IMR-90 (cell line): Measurements from ENCODE around the gene HERC4. TPM values are rescaled to one million over a fixed set of nuclear protein-coding genes. Genes with fewer than 3 reads are reported as not detected.
A peak's percentile ranks its signal among the peaks of the same experiment; 100 is the strongest.

Source experiments
- ATAC-seq: fragments of 200-7000 bp; cut with Tn5 transposase; 2 replicates; pipeline ENCODE4 v1.9.1; 2020; ENCODE audit warnings: low read depth, mild to moderate bottlenecking, moderate library complexity
- BruUV-seq: library from RNA; stranded (reverse); fragments of 400-500 nt; replicated peaks from 2 replicates; lab custom pipeline; 2021; lab: Mats Ljungman, UMichigan
- CTCF ChIA-PET: fragments of 300-600 bp; formaldehyde crosslinking; extraction: SDS; loops from one replicate; lab custom pipeline; 2021; ENCODE audit warnings: antibody characterized with exemption; lab: Yijun Ruan, JAX
- POLR2A ChIA-PET: fragments of 300-600 bp; sonication (Branson Sonifier 250); formaldehyde crosslinking; loops from one replicate; lab custom pipeline; 2022; ENCODE audit warnings: antibody characterized with exemption; ENCODE audit not compliant: unreplicated experiment; lab: Charles Lee
- DNase-seq: peaks from one replicate; pipeline ENCODE4 v3.0.0; 2013
- H2AFZ ChIP-seq: replicated peaks from 2 replicates; pipeline ENCODE3; 2013; ENCODE audit warnings: low read length, mild to moderate bottlenecking; ENCODE audit not compliant: poor library complexity
- H2AK5ac ChIP-seq: 2 replicates; pipeline ENCODE4 v1.6.1; 2013; ENCODE audit warnings: low read depth, low read length, inconsistent platforms
- H2AK9ac ChIP-seq: replicated peaks from 2 replicates; pipeline ENCODE3; 2013; ENCODE audit warnings: mild to moderate bottlenecking, low read depth, low read length, moderate library complexity; ENCODE audit not compliant: poor library complexity
- H2BK120ac ChIP-seq: 2 replicates; pipeline ENCODE4 v1.6.1; 2013; ENCODE audit warnings: low read depth, low read length, inconsistent platforms
- H2BK15ac ChIP-seq: 3 replicates; pipeline ENCODE4 v1.6.1; 2013; ENCODE audit warnings: low read depth, low read length, inconsistent platforms
- H2BK20ac ChIP-seq: 2 replicates; pipeline ENCODE4 v1.6.1; 2013; ENCODE audit warnings: low read depth, mild to moderate bottlenecking, inconsistent platforms, low read length, moderate library complexity
- H2BK5ac ChIP-seq: 2 replicates; pipeline ENCODE4 v1.6.1; 2013; ENCODE audit warnings: mild to moderate bottlenecking, low read depth, low read length, inconsistent platforms; ENCODE audit not compliant: poor library complexity, severe bottlenecking
- H3K14ac ChIP-seq: replicated peaks from 2 replicates; pipeline ENCODE4 v1.6.1; 2013; ENCODE audit warnings: low read depth, low read length, inconsistent platforms
- H3K18ac ChIP-seq: 2 replicates; pipeline ENCODE4 v1.6.1; 2013; ENCODE audit warnings: low read depth, low read length, control low read depth
- H3K23ac ChIP-seq: 2 replicates; pipeline ENCODE4 v1.6.1; 2013; ENCODE audit warnings: low read depth, low read length, inconsistent platforms
- H3K27ac ChIP-seq: 2 replicates; pipeline ENCODE4 v1.5.1; 2013; ENCODE audit warnings: mild to moderate bottlenecking, control low read depth, low read length; ENCODE audit not compliant: insufficient read depth
- H3K27me3 ChIP-seq: 2 replicates; pipeline ENCODE4 v1.6.1; 2013; ENCODE audit warnings: low read length; ENCODE audit not compliant: control insufficient read depth, insufficient read depth
- H3K36me3 ChIP-seq: 2 replicates; pipeline ENCODE4 v1.6.1; 2013; ENCODE audit warnings: low read length, mixed read lengths; ENCODE audit not compliant: control insufficient read depth, insufficient read depth
- H3K4ac ChIP-seq: 2 replicates; pipeline ENCODE4 v1.6.1; 2013; ENCODE audit warnings: low read depth, low read length, inconsistent platforms
- H3K4me1 ChIP-seq: 2 replicates; pipeline ENCODE4 v1.6.1; 2013; ENCODE audit warnings: low read length, mixed read lengths; ENCODE audit not compliant: control insufficient read depth, insufficient read depth
- H3K4me2 ChIP-seq: 2 replicates; pipeline ENCODE4 v1.6.1; 2013; ENCODE audit warnings: low read depth, mild to moderate bottlenecking, control low read depth, low read length, moderate library complexity
- H3K4me3 ChIP-seq: 2 replicates; pipeline ENCODE4 v1.5.1; 2013; ENCODE audit warnings: low read depth, mild to moderate bottlenecking, control low read depth, low read length, moderate library complexity; ENCODE audit not compliant: insufficient read depth
- H3K56ac ChIP-seq: 2 replicates; pipeline ENCODE4 v1.6.1; 2013; ENCODE audit warnings: low read length, inconsistent platforms; ENCODE audit not compliant: insufficient read depth; ENCODE audit errors: extremely low read depth
- H3K79me1 ChIP-seq, 2 experiments: 2 replicates each; pipeline ENCODE4 v1.6.1; 2013; ENCODE audit warnings: low read length in 2 of 2, inconsistent platforms in 1 of 2, low read depth in 1 of 2
- H3K9ac ChIP-seq: 2 replicates; pipeline ENCODE4 v1.6.1; 2013; ENCODE audit warnings: low read depth, low read length, control low read depth
- H3K9me1 ChIP-seq: 2 replicates; pipeline ENCODE4 v1.6.1; 2013; ENCODE audit warnings: low read length, inconsistent platforms; ENCODE audit not compliant: insufficient read depth
- H3K9me3 ChIP-seq: 2 replicates; pipeline ENCODE4 v1.6.1; 2013; ENCODE audit warnings: low read length; ENCODE audit not compliant: control insufficient read depth, insufficient read depth
- H4K20me1 ChIP-seq: 2 replicates; pipeline ENCODE4 v1.6.1; 2013; ENCODE audit warnings: low read length, inconsistent platforms; ENCODE audit not compliant: insufficient read depth
- H4K5ac ChIP-seq: 2 replicates; pipeline ENCODE4 v1.6.1; 2013; ENCODE audit warnings: mild to moderate bottlenecking, low read depth, low read length, control low read depth
- H4K8ac ChIP-seq, 2 experiments: 2 replicates each; pipeline ENCODE4 v1.6.1; 2013; ENCODE audit warnings: low read depth in 2 of 2, low read length in 2 of 2, control low read depth in 1 of 2, inconsistent platforms in 1 of 2
- H4K91ac ChIP-seq: 2 replicates; pipeline ENCODE4 v1.6.1; 2013; ENCODE audit warnings: low read depth, low read length, inconsistent platforms; ENCODE audit not compliant: insufficient read depth
- POLR2A ChIP-seq: IDR thresholded peaks from 2 replicates; pipeline ENCODE4 v1.6.1; 2012; ENCODE audit warnings: mild to moderate bottlenecking, low read depth, low read length
- RAD21 ChIP-seq: IDR thresholded peaks from 2 replicates; pipeline ENCODE4 v1.6.1; 2012; ENCODE audit warnings: low read length, improper control_type of control experiment
- RFX5 ChIP-seq: IDR thresholded peaks from 2 replicates; pipeline ENCODE4 v1.8.0; 2012; ENCODE audit warnings: low read depth, mild to moderate bottlenecking, low read length, moderate library complexity
- WGBS, 2 experiments: methylation state at CpG; one replicate each; pipeline versions ENCODE4 v1.1.5 to v1.1.7; 2013; ENCODE audit warnings: missing lambda C conversion rate in 2 of 2; ENCODE audit not compliant: insufficient read length in 1 of 2; ENCODE audit errors: extremely low coverage in 2 of 2; 5-methylcytosine and 5-hydroxymethylcytosine counted together
- dilution Hi-C: fragments of 300-500 bp; cut with HindIII; formaldehyde crosslinking; loops from one replicate; pipeline ENCODE4 v1.14.3; 2018; ENCODE audit warnings: low sequenced_read_pairs; ENCODE audit not compliant: unreplicated experiment
- in situ Hi-C: fragments of 300-500 bp; cut with MboI; formaldehyde crosslinking; loops from 3 replicates; pipeline ENCODE4 v1.14.3; 2019; ENCODE audit warnings: low sequenced_read_pairs, inconsistent platforms, mixed read lengths
- intact Hi-C: fragments of 100-400 bp; cut with micrococcal nuclease; formaldehyde crosslinking; loops from 2 replicates; pipeline ENCODE4 v1.10.0; 2022
- polyA plus RNA-seq, 3 experiments: library from polyadenylated mRNA; depleted of rRNA; stranded (reverse); fragments of >200 nt; gene quantifications; 2 replicates each; pipeline ENCODE4 v1.2.3, GENCODE V29; 2012; ENCODE audit warnings: low replicate concordance in 1 of 3
- total RNA-seq: library from RNA; depleted of rRNA; stranded (reverse); fragments of >200 nt; gene quantifications from 2 replicates; pipeline ENCODE4 v1.2.3, GENCODE V29; 2012
- TF ChIP-seq, protein P1 (sequence below): fragments of 150-350 bp; IDR thresholded peaks from 2 replicates; pipeline ENCODE4 v1.6.1; 2017; ENCODE audit warnings: mild to moderate bottlenecking, antibody characterized with exemption, low read length, low read depth

HERC4 gene
- total and polyA plus RNA-seq, 2 of the 4 experiments (the other 2 are of a cell fraction): 66.6 to 92.8 TPM

DNA sequence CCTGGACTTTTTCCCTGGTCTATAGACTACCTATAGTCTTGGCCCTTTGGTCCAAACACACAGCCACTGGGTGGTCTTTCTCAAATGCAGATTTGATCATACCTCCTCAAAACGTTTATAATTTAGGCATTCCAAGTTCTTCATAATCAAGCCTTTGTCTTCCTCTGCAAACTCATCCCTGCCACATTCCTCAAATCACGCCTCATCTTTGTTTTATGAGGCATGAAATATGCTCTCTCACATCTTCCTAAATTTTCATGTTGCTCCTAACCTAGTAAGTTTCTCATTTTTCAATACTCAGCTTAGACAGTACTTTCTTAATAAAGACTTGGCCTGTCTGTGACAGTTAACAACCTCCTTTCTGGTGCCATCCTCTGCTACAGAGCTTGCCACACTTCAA is 10.9 kb upstream of the HERC4 start (continued):
- TF ChIP-seq, protein P1, sequence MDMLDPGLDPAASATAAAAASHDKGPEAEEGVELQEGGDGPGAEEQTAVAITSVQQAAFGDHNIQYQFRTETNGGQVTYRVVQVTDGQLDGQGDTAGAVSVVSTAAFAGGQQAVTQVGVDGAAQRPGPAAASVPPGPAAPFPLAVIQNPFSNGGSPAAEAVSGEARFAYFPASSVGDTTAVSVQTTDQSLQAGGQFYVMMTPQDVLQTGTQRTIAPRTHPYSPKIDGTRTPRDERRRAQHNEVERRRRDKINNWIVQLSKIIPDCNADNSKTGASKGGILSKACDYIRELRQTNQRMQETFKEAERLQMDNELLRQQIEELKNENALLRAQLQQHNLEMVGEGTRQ: no peak
- TF ChIP-seq RFX5: no peak

DNA sequence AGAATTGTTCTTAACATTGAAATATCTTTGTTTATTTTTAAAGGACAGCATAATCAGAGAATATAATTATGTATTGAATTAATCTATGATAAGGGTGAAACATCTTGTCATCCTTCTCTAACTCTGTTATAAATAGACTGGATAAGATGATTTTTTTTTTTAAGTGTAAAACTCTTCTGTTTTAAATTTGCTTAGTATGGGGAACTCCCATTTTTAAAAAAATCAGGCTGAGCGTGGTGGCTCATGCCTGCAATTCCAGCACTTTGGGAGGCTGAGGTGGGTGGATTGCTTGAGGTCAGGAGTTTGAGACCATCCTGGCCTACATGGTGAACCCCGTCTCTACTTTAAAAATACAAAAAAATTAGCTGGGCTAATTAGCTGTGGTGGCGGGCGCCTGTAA is 9.4 kb upstream of the HERC4 start:
- in situ Hi-C loops: loop anchor here (10.0 kb wide), 1 partner anchor 120 kb away; no protein-coding TSS in a partner anchor
- no peak for DNase-seq

More for the DNA sequence above, 9.4 kb upstream of the HERC4 start:
- no peak overlapping the region for H4K5ac ChIP-seq
- peak overlapping the region; percentile 9; the same call in 1 of the 2 replicates for H3K9ac ChIP-seq
- peak overlapping the region; percentile 50 for H3K4ac ChIP-seq
- H3K79me1 ChIP-seq: peaks cover 7% of the 10 kb centered on the region in 2 experiments; a peak in 3 of 4 replicates
- peak overlapping the region; percentile 81; the same call in 1 of the 2 replicates for H2BK120ac ChIP-seq
- H2AK5ac ChIP-seq: no peak overlapping the region
- peak overlapping the region; percentile 90 for H2BK20ac ChIP-seq
- no peak overlapping the region for H3K4me2 ChIP-seq
- no peak overlapping the region for H3K4me3 ChIP-seq
- H2BK5ac ChIP-seq: peak overlapping the region; percentile 96
- H2AK9ac ChIP-seq: no peak overlapping the region
- no peaks in the 10 kb centered on the region for H3K9me1 ChIP-seq
- H3K56ac ChIP-seq: no peak overlapping the region
- H3K14ac ChIP-seq: peak overlapping the region; percentile 38; the same call in 1 of the 2 replicates
- H2AFZ ChIP-seq: no peak overlapping the region
- H3K27ac ChIP-seq: peak overlapping the region; percentile 42; the same call in 1 of the 2 replicates
- intact Hi-C loops (no loop called here), dilution Hi-C loops (no loop called here)
- peak overlapping the region; percentile 73; the same call in 1 of the 3 replicates for H2BK15ac ChIP-seq
- no CpG with 5 or more reads among the region's 4 CpGs for WGBS, 2 experiments
- no TSS peak for BruUV-seq
- H3K27me3 ChIP-seq: no peaks in the 10 kb centered on the region
- H3K4me1 ChIP-seq: peaks cover 13% of the 10 kb centered on the region
- H4K91ac ChIP-seq: peak overlapping the region; percentile 66
- H3K23ac ChIP-seq: no peak overlapping the region
- H4K8ac ChIP-seq: peak overlapping the region; percentile 27 to 75; a peak in 3 of 4 replicates
- H3K36me3 ChIP-seq: no peaks in the 10 kb centered on the region
- no peaks in the 10 kb centered on the region for H3K9me3 ChIP-seq
- peak overlapping the region; percentile 62; the same call in 1 of the 2 replicates for H3K18ac ChIP-seq
- ATAC-seq: no peak
- no peaks in the 10 kb centered on the region for H4K20me1 ChIP-seq
- no peak for TF ChIP-seq POLR2A
- no peak for TF ChIP-seq RAD21
- CTCF ChIA-PET: interaction anchor here (1.0 to 2.4 kb wide), 2 partner anchors 71 to 128 kb away, joined by 4 to 40 read pairs; no protein-coding TSS in a partner anchor
- POLR2A ChIA-PET: no interaction called here
